ENCODE results near the gene FOXP1. TPM values are rescaled to one million over a fixed set of nuclear protein-coding genes. Genes with fewer than 3 reads are reported as not detected.

Gene FOXP1
- total and polyA plus RNA-seq, 2 donors (not counting 1 experiment from before 2014, with no cell fraction given), result 91.1 to 508 TPM

GRCh38 chr3:71045212-71045916, 538.2 kb downstream of the FOXP1 start:
- peak overlapping the region; percentile 84 to 89 for H3K27ac ChIP-seq (ENCODE audit: low read length in 2 of 2)
- Mint-ChIP-seq H3K27ac (peak overlapping the region; percentile 84), H3K27me3 (no peaks in the 10 kb centered on the region), H3K4me1 (peaks cover 81% of the 10 kb centered on the region), H3K9me3 (ENCODE audit: insufficient read depth) (no peaks in the 10 kb centered on the region), H3K4me3 (peak overlapping the region; percentile 66)
- peaks cover 59 to 64% of the 10 kb centered on the region in 2 donors for H3K4me1 ChIP-seq (ENCODE audit: control insufficient read depth in 2 of 2, insufficient read depth in 2 of 2, low read length in 2 of 2)
- ChIA-PET CTCF (interaction anchor here (1.1 to 1.3 kb wide), 4 partner anchors 13 to 18 kb away, joined by 3 to 5 read pairs (median 4); no protein-coding TSS in a partner anchor), POLR2A (no interaction called here)
- DNase-seq (peak; percentile 71), ATAC-seq (ENCODE audit: low read depth) (peak; percentile 82)
- H3K4me3 ChIP-seq (ENCODE audit: control extremely low read depth in 1 of 5, extremely low read depth in 1 of 5, insufficient read depth in 1 of 5, low read depth in 2 of 5, low read length in 4 of 5), result peak overlapping the region in 2 of 5 experiments; percentile 15 to 25
- no peaks in the 10 kb centered on the region for H3K9me3 ChIP-seq (ENCODE audit: control extremely low read depth in 1 of 3, control insufficient read depth in 2 of 3, insufficient read depth in 1 of 3, low read length in 2 of 3)
- H3K4me2 ChIP-seq (replicated peaks; ENCODE audit: low read depth, low read length, poor library complexity, severe bottlenecking), result peak overlapping the region; percentile 61
- H3K9ac ChIP-seq (ENCODE audit: low read length), result peak overlapping the region; percentile 40
- WGBS (ENCODE audit: insufficient coverage), result 0% methylated on average over 1 of the region's 5 CpGs
- H3K27me3 ChIP-seq (replicated peaks in 1 of 4; ENCODE audit: control extremely low read depth in 1 of 4, control insufficient read depth in 3 of 4, insufficient read depth in 4 of 4, low read length in 3 of 4), result no peaks in the 10 kb centered on the region
- peaks cover 28% of the 10 kb centered on the region for H4K20me1 ChIP-seq (ENCODE audit: control insufficient read depth, insufficient read depth, low read length, poor library complexity, severe bottlenecking)
- peaks cover 4 to 95% of the 10 kb centered on the region in 2 experiments for H3K36me3 ChIP-seq (replicated peaks in 1 of 2; ENCODE audit: control extremely low read depth in 1 of 2, control insufficient read depth in 1 of 2, extremely low read depth in 1 of 2, insufficient read depth in 2 of 2, low read length in 1 of 2)
- peaks cover 93% of the 10 kb centered on the region for H3K79me2 ChIP-seq (ENCODE audit: control insufficient read depth, insufficient read depth, low read length)
- no peak overlapping the region for H2AFZ ChIP-seq (ENCODE audit: insufficient read depth, low read depth, low read length, poor library complexity, severe bottlenecking)
- TF ChIP-seq, protein P1, sequence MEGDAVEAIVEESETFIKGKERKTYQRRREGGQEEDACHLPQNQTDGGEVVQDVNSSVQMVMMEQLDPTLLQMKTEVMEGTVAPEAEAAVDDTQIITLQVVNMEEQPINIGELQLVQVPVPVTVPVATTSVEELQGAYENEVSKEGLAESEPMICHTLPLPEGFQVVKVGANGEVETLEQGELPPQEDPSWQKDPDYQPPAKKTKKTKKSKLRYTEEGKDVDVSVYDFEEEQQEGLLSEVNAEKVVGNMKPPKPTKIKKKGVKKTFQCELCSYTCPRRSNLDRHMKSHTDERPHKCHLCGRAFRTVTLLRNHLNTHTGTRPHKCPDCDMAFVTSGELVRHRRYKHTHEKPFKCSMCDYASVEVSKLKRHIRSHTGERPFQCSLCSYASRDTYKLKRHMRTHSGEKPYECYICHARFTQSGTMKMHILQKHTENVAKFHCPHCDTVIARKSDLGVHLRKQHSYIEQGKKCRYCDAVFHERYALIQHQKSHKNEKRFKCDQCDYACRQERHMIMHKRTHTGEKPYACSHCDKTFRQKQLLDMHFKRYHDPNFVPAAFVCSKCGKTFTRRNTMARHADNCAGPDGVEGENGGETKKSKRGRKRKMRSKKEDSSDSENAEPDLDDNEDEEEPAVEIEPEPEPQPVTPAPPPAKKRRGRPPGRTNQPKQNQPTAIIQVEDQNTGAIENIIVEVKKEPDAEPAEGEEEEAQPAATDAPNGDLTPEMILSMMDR (IDR thresholded peaks at IDR 0.05), result no peak
- no peak for TF ChIP-seq EZH2 (IDR thresholded peaks at IDR 0.05; ENCODE audit: borderline replicate concordance, insufficient read depth, low read depth, low read length, poor library complexity, severe bottlenecking)
- intact Hi-C loops (cut with micrococcal nuclease), result loop anchor here (1.0 kb wide), 3 partner anchors 13 to 34 kb away; no protein-coding TSS in a partner anchor

DNA sequence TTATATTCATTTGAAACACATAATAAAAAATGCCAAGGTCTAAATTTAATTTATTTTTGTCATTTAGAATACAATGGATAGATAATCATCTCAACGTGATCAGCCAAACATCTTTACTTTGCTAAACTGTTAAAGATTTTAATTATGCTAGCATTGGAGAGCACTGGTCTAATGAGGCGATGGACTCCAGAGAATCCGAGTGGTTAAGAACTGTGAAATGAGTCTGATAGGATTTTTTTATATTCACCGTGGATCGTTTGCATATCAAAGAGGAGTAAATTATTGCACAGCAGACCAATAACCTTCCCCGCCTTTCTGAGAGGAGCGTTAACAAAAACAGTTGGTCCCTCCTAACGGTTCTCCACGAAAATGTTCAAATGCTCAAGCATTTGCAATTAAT, 540.8 kb downstream of the FOXP1 start:
- H3K4me1 Mint-ChIP-seq, result peaks cover 72% of the 10 kb centered on the region
- ChIA-PET POLR2A (no interaction called here), CTCF (no interaction called here)
- no peak overlapping the region for H3K4me3 Mint-ChIP-seq
- H3K36me3 ChIP-seq (replicated peaks in 1 of 2; ENCODE audit: control extremely low read depth in 1 of 2, control insufficient read depth in 1 of 2, extremely low read depth in 1 of 2, insufficient read depth in 2 of 2, low read length in 1 of 2), result peaks cover 15 to 98% of the 10 kb centered on the region in 2 experiments
- no peaks in the 10 kb centered on the region for H3K27me3 Mint-ChIP-seq
- no peak overlapping the region for H2AFZ ChIP-seq (ENCODE audit: insufficient read depth, low read depth, low read length, poor library complexity, severe bottlenecking)
- H3K9me3 ChIP-seq (ENCODE audit: control extremely low read depth in 1 of 3, control insufficient read depth in 2 of 3, insufficient read depth in 1 of 3, low read length in 2 of 3), result no peaks in the 10 kb centered on the region
- H3K27me3 ChIP-seq (replicated peaks in 1 of 4; ENCODE audit: control extremely low read depth in 1 of 4, control insufficient read depth in 3 of 4, insufficient read depth in 4 of 4, low read length in 3 of 4), result no peaks in the 10 kb centered on the region
- no peak overlapping the region for H3K4me2 ChIP-seq (replicated peaks; ENCODE audit: low read depth, low read length, poor library complexity, severe bottlenecking)
- ATAC-seq (ENCODE audit: low read depth) (no peak), DNase-seq (no peak)
- H3K79me2 ChIP-seq (ENCODE audit: control insufficient read depth, insufficient read depth, low read length), result peaks cover 93% of the 10 kb centered on the region
- H3K9ac ChIP-seq (ENCODE audit: low read length), result no peak overlapping the region
- intact Hi-C loops (cut with micrococcal nuclease), result no loop called here
- H3K4me3 ChIP-seq (ENCODE audit: control extremely low read depth in 1 of 5, extremely low read depth in 1 of 5, insufficient read depth in 1 of 5, low read depth in 2 of 5, low read length in 4 of 5), result no peak overlapping the region
- no peaks in the 10 kb centered on the region for H3K9me3 Mint-ChIP-seq (ENCODE audit: insufficient read depth)
- H3K4me1 ChIP-seq (ENCODE audit: control insufficient read depth in 2 of 2, insufficient read depth in 2 of 2, low read length in 2 of 2), result peaks cover 43 to 47% of the 10 kb centered on the region in 2 donors
- H3K27ac Mint-ChIP-seq, result peak overlapping the region; percentile 37
- TF ChIP-seq, protein P1 (IDR thresholded peaks at IDR 0.05), result no peak
- H3K27ac ChIP-seq (ENCODE audit: low read length in 2 of 2), result peak overlapping the region in 1 of 2 donors; percentile 30
- WGBS (ENCODE audit: insufficient coverage), result no CpG with 5 or more reads among the region's 9 CpGs
- peaks cover 29% of the 10 kb centered on the region for H4K20me1 ChIP-seq (ENCODE audit: control insufficient read depth, insufficient read depth, low read length, poor library complexity, severe bottlenecking)

Data from B cell (primary cell).